ENCODE measurements around the gene SLC35A3. TPM values are rescaled to one million over a fixed set of nuclear protein-coding genes. Genes with fewer than 3 reads are reported as not detected.

SLC35A3 gene
- total and polyA plus RNA-seq, 9 of the 15 experiments (the other 6 are each of a cell fraction or from before 2014, with no cell fraction given): 3.5 to 21.7 (median 13.2) TPM

- 0 out of 2 replicates have a peak, but pooled peaks cover 2% of the 10 kb centered on the region for H4K20me1 ChIP-seq (replicated peaks; ENCODE audit: control insufficient read depth, insufficient read depth, low read length)
- POLR2A ChIA-PET: no interaction called here
- 91% methylated on average over 2 of the region's 2 CpGs for WGBS (ENCODE audit: insufficient coverage, low coverage, missing lambda C conversion rate)
- TF ChIP-seq POLR2A (conservative IDR thresholded peaks at IDR 0.05) (no peak), ZBTB11 (CRISPR knock-in tag; IDR thresholded peaks at IDR 0.05) (no peak), ARID1B (IDR thresholded peaks at IDR 0.05) (no peak), RFX5 (IDR thresholded peaks at IDR 0.05; ENCODE audit: low read depth, low read length) (no peak), AFF4 (CRISPR knock-in tag; IDR thresholded peaks at IDR 0.05) (no peak), CTCFL (IDR thresholded peaks at IDR 0.05; ENCODE audit: borderline replicate concordance, insufficient read depth, low read depth, low read length, poor library complexity, severe bottlenecking) (no peak), NR4A1 (CRISPR knock-in tag; IDR thresholded peaks at IDR 0.05) (no peak), NR4A1 (tag; IDR thresholded peaks at IDR 0.05) (no peak), SMC3 (conservative IDR thresholded peaks at IDR 0.05; ENCODE audit: insufficient read depth, low read depth, low read length) (no peak), ZNF280B (CRISPR knock-in tag; IDR thresholded peaks at IDR 0.05) (no peak), SIX5 (IDR thresholded peaks at IDR 0.05; ENCODE audit: borderline replicate concordance in 1 of 2, insufficient read depth in 1 of 2, low read depth in 1 of 2, low read length in 2 of 2) (no peak), FUS (optimal IDR thresholded peaks at IDR 0.05; ENCODE audit: low read depth, low read length) (no peak)
These were observed 96.1 kb downstream of the SLC35A3 start for GRCh38 chr1:100065969-100066227.

More at GRCh38 chr1:100065969-100066227, 96.1 kb downstream of the SLC35A3 start:
- in situ Hi-C loops (cut with MboI) (no loop called here), intact Hi-C loops (cut with micrococcal nuclease) (no loop called here)
- CTCF ChIA-PET (ENCODE audit: low intra/inter-chr PET ratio): no interaction called here
- Histone ChIP-seq H3K79me2 (ENCODE audit: control insufficient read depth, insufficient read depth, low read length) (peaks cover 17% of the 10 kb centered on the region), H3K4me1 (replicated peaks in 1 of 2; ENCODE audit: control insufficient read depth in 2 of 2, insufficient read depth in 2 of 2, low read length in 2 of 2) (no peaks in the 10 kb centered on the region; a peak in 1 of 5 replicates), H3K9me1 (ENCODE audit: control insufficient read depth, insufficient read depth, low read length) (no peaks in the 10 kb centered on the region), H3K27me3 (ENCODE audit: control insufficient read depth in 2 of 2, insufficient read depth in 2 of 2, low read length in 2 of 2) (no peaks in the 10 kb centered on the region), H3K4me3 (no peak overlapping the region), H3K9ac (ENCODE audit: insufficient read depth in 1 of 2, low read depth in 2 of 2, low read length in 2 of 2) (no peak overlapping the region), H3K4me2 (ENCODE audit: insufficient read depth, low read length) (no peak overlapping the region), H3K9me3 (replicated peaks; ENCODE audit: control insufficient read depth, insufficient read depth, low read depth, low read length) (no peaks in the 10 kb centered on the region), H2AFZ (ENCODE audit: low read depth, low read length) (no peak overlapping the region), H3K27ac (ENCODE audit: extremely low read depth, low read depth, low read length) (no peak overlapping the region), H3K36me3 (ENCODE audit: control insufficient read depth, insufficient read depth, low read length) (peaks cover 87% of the 10 kb centered on the region)
- DNase-seq (ENCODE audit: extremely low read depth in 1 of 4, low spot score in 3 of 4) (no peak), FAIRE-seq (no peak), ATAC-seq (no peak)
- BruUV-seq (replicated peaks): no TSS peak
